HepG2 (cell line): ENCODE measurements around the gene PSMB10. TPM values are rescaled to one million over a fixed set of nuclear protein-coding genes. Genes with fewer than 3 reads are reported as not detected.

Source experiments
- DNMT1 ChIP-seq: sonication (generic); formaldehyde crosslinking; IDR thresholded peaks from 2 replicates; pipeline ENCODE4 v1.5.1; 2020; ENCODE audit warnings: mild to moderate bottlenecking, missing genetic modification reagents
- FLYWCH1 ChIP-seq: sonication (generic); formaldehyde crosslinking; IDR thresholded peaks from 2 replicates; pipeline ENCODE4 v1.8.1; 2023; ENCODE audit warnings: mild to moderate bottlenecking, missing genetic modification reagents
- FOXO1 ChIP-seq: sonication (generic); formaldehyde crosslinking; IDR thresholded peaks from 2 replicates; pipeline ENCODE4 v1.4.0; 2020; ENCODE audit warnings: missing genetic modification reagents
- FOXP4 ChIP-seq: sonication (generic); formaldehyde crosslinking; IDR thresholded peaks from 2 replicates; pipeline ENCODE4 v1.4.0; 2020; ENCODE audit warnings: missing genetic modification reagents
- GABPB1 ChIP-seq: IDR thresholded peaks from 2 replicates; pipeline ENCODE4 v1.6.1; 2016; ENCODE audit warnings: mild to moderate bottlenecking, missing genetic modification reagents, moderate library complexity, missing compliant biosample characterization
- HHEX ChIP-seq: IDR thresholded peaks from 2 replicates; pipeline ENCODE4 v1.6.1; 2016; ENCODE audit warnings: control low read depth
- PRDM4 ChIP-seq: sonication (generic); formaldehyde crosslinking; IDR thresholded peaks from 2 replicates; pipeline ENCODE4 v1.9.0; 2021; ENCODE audit warnings: missing genetic modification reagents, borderline replicate concordance
- PREB ChIP-seq: sonication (generic); formaldehyde crosslinking; IDR thresholded peaks from 2 replicates; pipeline ENCODE4 v1.4.0; 2020; ENCODE audit warnings: missing genetic modification reagents
- RBM22 ChIP-seq: fragments of 200-400 bp; formaldehyde crosslinking; optimal IDR thresholded peaks from 2 replicates; pipeline ENCODE3; 2017; ENCODE audit warnings: mild to moderate bottlenecking, low read length, moderate library complexity
- SKIL ChIP-seq: sonication (generic); formaldehyde crosslinking; IDR thresholded peaks from 2 replicates; pipeline ENCODE4 v1.8.0; 2022; ENCODE audit warnings: missing genetic modification reagents, mild to moderate bottlenecking, moderate library complexity, borderline replicate concordance
- TBX3 ChIP-seq: fragments of 450-650 bp; IDR thresholded peaks from 2 replicates; pipeline ENCODE4 v1.6.1; 2017; ENCODE audit warnings: antibody characterized with exemption, mild to moderate bottlenecking, inconsistent platforms, borderline replicate concordance
- ZFP90 ChIP-seq: sonication (generic); formaldehyde crosslinking; IDR thresholded peaks from 2 replicates; pipeline ENCODE4 v1.8.0; 2022; ENCODE audit warnings: missing genetic modification reagents, mild to moderate bottlenecking, inconsistent platforms, borderline replicate concordance
- ZHX2 ChIP-seq, 2 experiments: sonication (generic) in 1 of 2; formaldehyde crosslinking in 1 of 2; IDR thresholded peaks; 2 replicates each; pipeline versions ENCODE4 v1.6.1 to v1.9.0; 2014 to 2022; ENCODE audit warnings: antibody characterized with exemption in 1 of 2, borderline replicate concordance in 1 of 2, inconsistent platforms in 1 of 2, low read depth in 1 of 2, missing genetic modification reagents in 1 of 2
- ZNF615 ChIP-seq: sonication (generic); formaldehyde crosslinking; IDR thresholded peaks from 2 replicates; pipeline ENCODE4 v1.5.0; 2020; ENCODE audit warnings: mild to moderate bottlenecking, missing genetic modification reagents, borderline replicate concordance
- ZNF878 ChIP-seq: sonication (generic); formaldehyde crosslinking; IDR thresholded peaks from 2 replicates; pipeline ENCODE4 v1.8.1; 2023; ENCODE audit warnings: mild to moderate bottlenecking, missing genetic modification reagents, moderate library complexity
- polyA plus RNA-seq, 8 experiments: library from polyadenylated mRNA; depleted of rRNA in 3 of 8; stranded (reverse) in 7 of 8; unstranded in 1 of 8; fragments of >200 nt; fragmentation: Illumina TruSeq in 4 of 8; extraction: Trizol in 4 of 8; gene quantifications; 2 replicates each; pipeline versions ENCODE4 v1.2.1 to v1.2.3, GENCODE V29; 2011 to 2016; ENCODE audit warnings: low read depth in 4 of 8, missing spikeins in 1 of 8, mixed read lengths in 1 of 8; ENCODE audit not compliant: insufficient read depth in 1 of 8
- total RNA-seq, 5 experiments: library from RNA; depleted of rRNA; stranded (reverse); fragments of >200 nt; fragmentation: Illumina TruSeq; extraction: Trizol; gene quantifications; 2 replicates each; pipeline ENCODE4 v1.2.3, GENCODE V29; 2016; ENCODE audit warnings: low read depth in 1 of 5

PSMB10 gene
- total and polyA plus RNA-seq, 2 of the 13 experiments (the other 11 are each of a cell fraction or from before 2014, with no cell fraction given), result 12.7 to 65.9 TPM

- TF ChIP-seq FOXP4 (CRISPR knock-in tag), result no peak
- no peak for TF ChIP-seq SKIL (CRISPR knock-in tag)
- TF ChIP-seq GABPB1 (CRISPR knock-in tag), result 0 out of 2 replicates have a peak, but pooled peaks have one; percentile 18
- TF ChIP-seq FLYWCH1 (CRISPR knock-in tag), result no peak
- peak; percentile 72; the same call in 1 of the 2 replicates for TF ChIP-seq DNMT1 (CRISPR knock-in tag)
- TF ChIP-seq TBX3, result no peak
- no peak for TF ChIP-seq ZNF615 (CRISPR knock-in tag)
- no peak for TF ChIP-seq ZFP90 (CRISPR knock-in tag)
- TF ChIP-seq PRDM4 (CRISPR knock-in tag), result no peak
- TF ChIP-seq ZHX2 (IDR thresholded peaks at IDR 0.05; ENCODE audit: low read depth), result no peak
- no peak for TF ChIP-seq ZHX2 (CRISPR knock-in tag; IDR thresholded peaks at IDR 0.05; ENCODE audit: borderline replicate concordance)
- TF ChIP-seq PREB, result no peak
- peak; percentile 7; the same call in 1 of the 2 replicates for TF ChIP-seq FOXO1 (CRISPR knock-in tag)
- no peak for TF ChIP-seq HHEX (CRISPR knock-in tag)
- TF ChIP-seq ZNF878 (CRISPR knock-in tag), result no peak
- TF ChIP-seq RBM22, result no peak
Observed at GRCh38 chr16:67946128-67946569, 9.5 kb upstream of the PSMB10 start (continued).
